Anterior cingulate cortex (tissue), 58 donors: ENCODE measurements around the gene PROX2.

Source experiments
- DNase-seq, 58 donors: peaks; one replicate each; lab custom pipeline; 2025; lab: John Stamatoyannopoulos, UW

Gene PROX2

GRCh38 chr14:74909911-74910310 is 34.0 kb upstream of the PROX2 start:
- DNase-seq: no peak

DNA sequence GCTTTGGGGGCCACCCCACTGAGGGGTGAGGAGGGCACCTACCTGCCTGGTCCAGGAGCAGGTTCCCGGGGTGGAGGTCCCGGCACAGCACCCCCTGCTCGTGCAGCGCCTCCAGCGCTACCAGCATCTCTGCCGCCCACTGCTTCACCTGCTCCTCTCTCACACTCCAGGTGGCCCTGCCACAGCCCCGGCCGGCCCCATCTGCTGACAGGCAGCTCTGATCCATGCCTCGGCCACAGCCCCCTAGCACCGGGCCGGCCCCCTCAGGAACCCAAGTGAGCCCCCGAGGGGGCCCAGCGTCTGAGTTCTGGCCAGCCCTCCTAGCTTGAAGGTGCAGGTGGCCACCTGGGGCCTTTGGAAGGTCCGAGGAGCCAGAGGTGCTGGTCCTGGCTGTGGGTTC is 33.6 kb upstream of the PROX2 start:
- DNase-seq: no peak

- DNase-seq: no peak
These were observed 33.0 kb upstream of the PROX2 start for GRCh38 chr14:74908861-74909341.

- DNase-seq: peak in 24 of 58 donors; percentile 9 to 64 (median 33)
These were observed 31.8 kb upstream of the PROX2 start for GRCh38 chr14:74907744-74908143.

DNA sequence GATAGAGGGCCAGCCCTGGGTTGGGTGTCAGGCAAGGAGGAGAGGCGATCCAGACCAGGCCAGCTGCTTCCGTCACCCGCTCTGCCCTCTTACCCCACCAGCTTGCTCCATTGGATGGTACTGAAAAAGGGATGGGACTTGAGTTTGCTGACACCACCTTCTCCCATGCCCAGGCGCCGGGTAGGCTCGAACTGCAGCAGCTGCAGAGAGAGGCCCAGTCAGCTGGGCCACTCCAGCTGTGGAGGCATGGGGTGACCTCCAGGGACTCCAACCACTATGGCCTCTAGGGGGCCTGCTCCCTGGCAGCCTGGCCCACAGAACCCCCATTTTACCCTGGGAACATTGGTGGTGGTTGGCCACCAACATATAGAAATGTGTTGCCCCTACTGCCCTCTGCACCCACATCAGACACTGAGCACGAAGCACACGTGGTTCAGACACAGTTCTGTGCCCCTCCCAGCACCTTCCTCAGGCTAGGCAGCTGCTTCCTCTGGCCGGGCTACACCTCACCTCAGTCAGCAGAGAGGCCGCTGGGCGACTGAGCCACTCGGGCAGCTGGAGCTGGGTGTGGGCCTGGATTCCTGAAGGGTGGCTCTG is 31.1 kb upstream of the PROX2 start:
- DNase-seq: no peak

DNA sequence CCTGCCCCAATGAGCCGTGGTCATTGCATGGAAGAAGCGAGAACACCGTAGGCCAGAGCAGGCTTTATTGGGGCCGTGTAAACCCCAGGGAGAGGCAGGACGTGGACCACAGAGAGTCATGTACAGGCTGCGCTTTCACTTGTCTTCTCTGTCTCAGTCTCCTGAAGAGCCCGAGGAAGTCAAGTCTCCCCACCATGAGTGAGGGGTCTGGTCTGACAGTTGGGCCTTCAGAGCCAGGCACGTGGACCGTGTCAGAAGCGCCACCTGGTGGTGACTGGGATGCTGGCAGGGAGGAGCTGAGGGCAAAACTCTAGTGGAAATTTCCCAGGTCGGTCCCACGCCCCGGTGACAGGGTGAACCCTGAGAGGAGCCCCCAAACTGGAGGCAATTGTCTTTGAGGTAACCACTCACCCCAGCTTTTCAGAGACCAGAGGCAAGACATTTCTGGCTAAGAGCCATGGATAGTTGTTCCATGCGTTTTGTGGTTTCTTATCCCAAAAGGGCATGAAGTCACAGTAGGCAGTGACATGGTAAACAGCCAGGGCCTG is 29.7 kb upstream of the PROX2 start:
- DNase-seq: peak in 46 of 58 donors; percentile 9 to 83 (median 40)

DNA sequence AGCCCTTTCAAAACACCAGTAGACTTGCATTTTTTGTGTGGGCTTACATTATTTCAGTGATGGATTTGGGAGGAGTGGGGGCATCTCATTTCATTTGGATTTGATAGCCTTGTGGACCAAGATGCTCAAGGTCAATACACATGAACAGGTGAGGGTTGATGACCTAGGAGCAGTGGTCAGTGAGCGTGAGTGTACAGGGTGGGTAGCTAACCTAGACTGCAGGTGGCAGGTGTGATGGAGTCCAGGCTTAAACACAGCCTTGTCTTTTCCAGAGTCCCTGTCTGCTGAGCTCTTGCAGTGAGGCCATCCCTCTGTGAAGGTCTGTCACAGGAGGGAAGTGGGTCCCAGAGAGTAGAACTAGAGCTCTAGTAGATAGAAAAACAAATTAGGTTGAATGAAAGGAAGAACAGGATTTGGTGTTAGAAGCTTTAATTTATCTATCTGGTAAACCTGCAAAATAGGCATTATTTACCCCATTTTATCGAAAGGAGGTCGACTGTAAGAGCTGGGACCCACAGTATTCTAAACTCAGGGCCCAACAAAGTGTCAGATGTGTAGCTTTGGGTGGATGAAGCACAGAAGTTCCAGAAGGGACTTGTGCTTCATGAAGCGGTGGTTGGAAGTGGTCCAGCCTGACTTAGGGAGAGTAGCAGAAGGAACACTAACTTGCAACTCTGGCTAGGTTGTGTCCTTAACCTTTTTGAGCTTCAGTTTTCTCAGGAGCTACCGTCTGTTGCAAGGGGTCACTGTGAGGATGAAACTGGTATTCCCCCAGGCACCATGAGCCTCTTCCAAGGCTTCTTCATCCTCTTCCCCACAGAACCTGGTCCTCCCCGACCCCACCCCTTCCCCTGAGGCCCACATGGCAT is 28.9 kb upstream of the PROX2 start:
- DNase-seq: no peak

DNA sequence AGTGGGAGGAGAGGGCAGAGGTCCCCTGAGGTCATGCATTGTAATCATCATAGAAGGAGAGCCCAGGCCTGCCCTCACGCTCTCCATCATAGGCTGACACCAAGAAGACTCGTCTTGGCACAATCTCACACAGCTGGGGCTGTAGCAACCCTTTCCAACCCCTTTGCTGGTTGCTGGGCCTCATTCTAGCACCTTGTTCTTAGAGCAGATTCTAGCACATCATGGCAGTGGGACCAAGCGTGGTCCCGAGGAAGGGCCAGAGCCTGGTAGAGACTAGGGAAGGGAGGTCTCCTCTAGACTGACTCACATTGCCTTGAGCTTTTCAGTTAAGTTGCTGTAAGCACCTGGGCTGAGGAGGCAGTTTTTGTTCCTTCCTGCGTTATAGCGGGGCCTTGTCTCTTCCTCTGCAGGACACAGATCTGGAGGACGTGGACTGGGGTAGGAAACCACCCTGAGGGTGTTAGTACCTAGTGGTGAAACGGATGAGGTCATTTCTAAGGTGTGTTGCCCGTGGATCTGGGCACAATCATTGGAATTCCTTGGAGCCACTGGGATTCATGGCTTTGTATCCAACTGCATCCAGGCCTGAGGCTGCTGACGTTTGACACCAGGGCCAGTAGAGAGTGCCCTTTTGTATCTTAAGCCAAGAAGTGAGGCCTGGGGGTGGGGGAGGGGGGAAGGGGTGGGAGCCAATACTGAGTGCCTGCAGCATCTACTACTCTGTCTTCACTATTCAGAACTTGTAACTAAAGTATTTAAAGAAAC is 27.2 kb upstream of the PROX2 start:
- DNase-seq: peak in 1 of 58 donors; percentile 22

GRCh38 chr14:74898694-74899093 is 22.7 kb upstream of the PROX2 start:
- no peak for DNase-seq

DNA sequence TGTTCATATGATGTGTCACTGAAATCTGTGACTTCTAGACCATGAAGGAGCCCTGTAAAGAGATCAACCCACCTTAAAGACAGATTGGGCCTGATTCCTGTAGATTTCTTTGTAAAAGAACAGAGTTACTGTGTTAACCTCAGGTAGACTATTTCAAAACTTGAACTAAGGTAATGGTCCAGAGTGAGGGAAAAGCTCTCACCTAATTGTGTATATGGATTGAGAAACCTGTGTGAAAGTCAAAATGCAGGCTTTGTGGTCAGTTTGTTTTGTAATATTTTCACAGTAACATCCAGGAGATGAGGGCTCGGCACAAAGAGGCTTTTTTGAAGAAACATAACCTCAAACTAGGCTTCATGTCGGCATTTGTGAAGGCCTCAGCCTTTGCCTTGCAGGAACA is 22.1 kb upstream of the PROX2 start:
- no peak for DNase-seq

- no peak for DNase-seq
These were observed 21.7 kb upstream of the PROX2 start for GRCh38 chr14:74897642-74898041.

DNA sequence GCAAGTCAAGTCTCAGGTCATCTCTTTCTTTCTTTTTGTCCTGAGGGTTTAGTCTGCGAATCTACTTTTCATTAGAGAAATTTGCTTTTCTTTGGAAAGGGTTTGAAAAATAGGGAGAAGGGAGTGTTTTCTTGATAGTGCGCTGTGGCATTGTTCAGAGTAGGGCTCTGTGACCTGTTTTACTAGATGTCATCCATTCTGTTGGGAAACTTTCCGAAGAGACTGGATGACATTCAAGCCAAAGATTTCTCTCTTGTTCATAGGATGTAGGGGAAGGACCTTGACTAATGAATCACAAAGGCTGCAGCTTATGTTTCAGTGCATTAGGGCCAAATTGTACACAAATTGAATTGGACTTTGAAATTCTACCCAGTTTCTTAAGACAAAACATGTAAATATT is 20.5 kb upstream of the PROX2 start:
- DNase-seq: no peak

DNA sequence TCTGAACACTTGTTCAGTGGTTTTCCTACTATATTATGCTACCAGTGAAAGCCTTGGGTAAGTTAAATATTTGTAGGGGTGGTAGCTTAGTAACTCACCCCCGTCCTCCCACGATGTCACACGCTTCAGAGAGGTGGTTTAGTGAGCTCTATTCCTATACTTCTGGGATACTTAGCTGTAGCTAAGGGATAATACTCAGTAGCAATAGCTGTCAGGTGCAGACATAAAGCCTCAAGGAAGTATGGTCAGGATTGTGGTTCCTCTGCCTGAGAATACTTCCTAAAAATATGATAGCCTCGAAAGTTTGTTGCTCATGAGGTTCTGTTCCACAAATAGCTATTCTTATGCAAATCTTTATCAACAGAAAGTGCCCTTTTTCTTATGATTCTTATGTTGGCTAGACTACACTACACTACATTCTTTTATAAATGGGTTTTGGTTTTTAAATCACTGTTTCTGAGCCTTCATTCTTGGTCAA is 17.7 kb upstream of the PROX2 start:
- DNase-seq: no peak

- DNase-seq: peak in 1 of 58 donors; percentile 18
These were observed 16.8 kb upstream of the PROX2 start for GRCh38 chr14:74892745-74893144.

DNA sequence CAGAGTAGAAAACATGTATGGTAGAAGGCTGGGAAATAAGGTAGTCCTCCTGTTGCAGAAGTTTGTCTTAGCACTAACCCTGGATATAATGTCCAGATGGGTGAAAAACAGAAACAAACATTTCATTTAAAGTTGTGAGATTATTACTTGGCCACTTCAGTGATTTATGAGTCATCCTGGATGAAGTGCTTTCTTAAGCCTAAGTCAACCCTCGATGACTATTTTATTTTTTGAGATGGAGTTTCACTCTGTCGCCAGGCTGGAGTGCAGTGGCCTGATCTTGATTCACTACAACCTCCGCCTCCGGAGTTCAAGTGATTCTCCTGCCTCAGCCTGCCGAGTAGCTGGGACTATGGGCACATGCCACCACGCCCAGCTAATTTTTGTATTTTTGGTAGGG is 15.9 kb upstream of the PROX2 start:
- DNase-seq: no peak

DNA sequence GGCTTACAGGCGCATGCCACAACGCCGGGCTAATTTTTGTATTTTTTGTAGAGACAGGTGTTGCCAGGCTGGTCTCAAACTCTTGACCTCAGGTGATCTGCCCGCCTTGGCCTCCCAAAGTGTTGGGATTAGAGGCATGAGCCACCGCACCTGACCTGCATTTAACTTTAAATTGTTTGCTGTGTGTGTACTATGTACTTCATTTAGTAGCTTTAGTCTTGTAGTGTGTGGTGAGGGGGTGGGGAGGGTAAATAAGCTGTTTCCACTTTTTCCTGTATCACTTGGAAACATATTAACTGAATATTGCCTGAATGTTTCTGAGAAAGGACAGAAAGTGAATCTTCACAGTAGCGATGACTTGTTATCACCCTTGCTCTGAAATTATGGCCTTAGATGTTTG is 14.3 kb upstream of the PROX2 start:
- DNase-seq: no peak

DNA sequence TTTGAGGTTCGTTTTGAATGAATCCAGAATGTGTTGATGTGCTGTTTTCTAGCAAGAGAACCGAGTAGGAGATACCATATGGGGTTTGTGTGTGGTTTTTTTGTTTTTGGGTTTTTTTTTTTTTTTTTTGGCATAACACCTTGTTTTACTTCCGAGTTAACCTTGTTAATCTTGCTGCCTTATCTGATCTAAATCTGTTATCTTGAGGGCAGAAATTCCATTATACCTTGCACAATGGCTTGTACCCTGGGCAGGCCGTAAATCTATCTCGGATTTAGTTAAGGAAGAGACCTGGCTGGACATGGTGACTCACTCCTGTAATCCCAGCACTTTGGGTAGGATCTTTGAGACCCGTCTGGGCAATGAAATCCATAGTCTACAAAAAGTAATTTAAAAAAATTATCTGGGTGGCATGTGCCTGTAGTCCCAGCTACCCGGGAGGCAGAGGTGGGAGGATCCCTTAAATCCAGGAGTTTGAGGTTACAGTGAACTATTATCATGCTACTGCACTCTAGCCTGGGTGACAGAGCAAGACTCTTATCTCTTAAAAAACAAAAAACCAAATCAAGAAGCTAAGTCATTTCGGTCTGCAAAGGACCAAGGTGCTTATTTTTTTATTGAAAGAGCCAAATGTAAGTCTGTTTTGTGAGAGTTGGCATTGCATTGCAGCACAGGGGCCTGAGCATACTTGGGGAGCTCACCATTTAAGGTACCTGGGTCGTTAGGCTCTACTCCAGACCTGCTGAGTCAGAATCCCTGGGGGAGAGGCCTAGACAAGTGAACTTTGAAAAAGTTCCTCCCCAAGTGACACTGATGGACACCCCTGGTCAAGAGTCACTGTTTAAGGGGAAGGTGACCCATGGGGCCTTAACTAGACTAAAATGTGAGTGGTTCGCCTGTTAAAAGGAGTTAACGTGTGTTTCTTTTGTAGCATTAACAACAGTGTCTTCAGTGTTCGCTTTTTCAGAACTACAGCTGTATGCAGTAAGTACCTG is 12.5 kb upstream of the PROX2 start:
- no peak for DNase-seq

DNA sequence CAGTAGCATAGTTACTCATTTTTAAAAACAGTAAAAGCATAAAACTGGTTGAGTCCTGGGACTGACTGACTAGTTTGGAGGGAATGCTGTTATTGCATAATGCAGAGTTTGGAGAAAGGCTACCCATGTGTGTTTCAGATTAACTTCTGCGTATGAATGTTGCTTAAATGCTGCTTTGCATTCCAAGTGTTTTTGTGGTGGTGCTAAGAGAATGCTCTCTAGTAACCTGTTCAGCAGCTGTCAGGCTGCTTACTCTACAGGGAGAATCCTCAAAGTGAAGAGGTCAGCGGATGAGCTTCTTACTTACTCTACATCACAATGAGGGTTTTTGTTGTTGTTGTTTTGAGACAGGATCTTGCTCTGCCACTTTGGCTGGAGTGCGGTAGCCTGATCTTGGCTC is 10.1 kb upstream of the PROX2 start:
- DNase-seq: no peak

GRCh38 chr14:74882103-74882920 is 6.4 kb upstream of the PROX2 start:
- peak in 10 of 58 donors; percentile 5 to 65 (median 40) for DNase-seq
